HEK293 (cell line): ENCODE measurements around the gene ACP7.

Experiments used
- CTCF ChIA-PET: fragments of 350-600 bp; formaldehyde crosslinking; extraction: SDS; loops from one replicate; lab custom pipeline; 2021; ENCODE audit warnings: antibody characterized with exemption; lab: Yijun Ruan, JAX
- POLR2A ChIA-PET: fragments of 300-600 bp; formaldehyde crosslinking; extraction: SDS; loops from one replicate; lab custom pipeline; 2020; ENCODE audit warnings: antibody characterized with exemption, inconsistent platforms; lab: Yijun Ruan, JAX
- H3K27ac ChIP-seq: fragments of 200-500 bp; sonication (Bioruptor generic); 2 replicates; pipeline ENCODE4 v1.5.1; 2014; ENCODE audit warnings: low read depth, low read length, control low read depth, inconsistent platforms; ENCODE audit errors: extremely low read depth
- H3K36me3 ChIP-seq, 2 experiments: fragments of 200-500 bp in 1 of 2; sonication (Bioruptor generic) in 1 of 2; 1 replicate in 1 of 2; 2 replicates in 1 of 2; pipeline ENCODE4 v1.5.1; 2014 to 2017; ENCODE audit warnings: inconsistent platforms in 2 of 2, low read length in 2 of 2; ENCODE audit not compliant: control insufficient read depth in 2 of 2, insufficient read depth in 1 of 2
- H3K4me1 ChIP-seq: fragments of 200-500 bp; sonication (Bioruptor generic); 2 replicates; pipeline ENCODE4 v1.5.1; 2014; ENCODE audit warnings: mild to moderate bottlenecking, low read length, inconsistent platforms; ENCODE audit not compliant: control insufficient read depth, insufficient read depth
- H3K4me3 ChIP-seq: 2 replicates; pipeline ENCODE4 v1.5.1; 2011; ENCODE audit warnings: low read depth, mild to moderate bottlenecking, control low read depth, low read length, moderate library complexity
- H3K9me3 ChIP-seq: fragments of 200-500 bp; sonication (Bioruptor generic); 2 replicates; pipeline ENCODE4 v1.5.1; 2014; ENCODE audit warnings: low read depth, low read length, inconsistent platforms; ENCODE audit not compliant: control insufficient read depth, insufficient read depth
- CTCF ChIP-seq: fragments of 450-650 bp; formaldehyde crosslinking; IDR thresholded peaks from 2 replicates; pipeline ENCODE4 v1.5.1; 2016; ENCODE audit warnings: missing biosample characterization, missing genetic modification characterization
- FEZF1 ChIP-seq: fragments of 450-650 bp; formaldehyde crosslinking; IDR thresholded peaks from 2 replicates; pipeline ENCODE4 v1.5.1; 2016; ENCODE audit warnings: missing biosample characterization, missing genetic modification characterization
- GLI2 ChIP-seq: fragments of 450-650 bp; formaldehyde crosslinking; IDR thresholded peaks from 2 replicates; pipeline ENCODE4; 2017; ENCODE audit warnings: missing biosample characterization, missing genetic modification characterization, low read depth, borderline replicate concordance
- SP3 ChIP-seq: fragments of 450-650 bp; formaldehyde crosslinking; IDR thresholded peaks from 2 replicates; pipeline ENCODE4 v1.5.1; 2016; ENCODE audit warnings: missing biosample characterization, missing genetic modification characterization
- ZBTB10 ChIP-seq: fragments of 450-650 bp; formaldehyde crosslinking; IDR thresholded peaks from 2 replicates; pipeline ENCODE4 v1.5.1; 2016; ENCODE audit warnings: missing biosample characterization, missing genetic modification characterization
- ZNF132 ChIP-seq: fragments of 450-650 bp; formaldehyde crosslinking; IDR thresholded peaks from 2 replicates; pipeline ENCODE4 v1.5.1; 2017; ENCODE audit warnings: missing biosample characterization, missing genetic modification characterization, borderline replicate concordance
- ZNF157 ChIP-seq: fragments of 450-650 bp; formaldehyde crosslinking; IDR thresholded peaks from 2 replicates; pipeline ENCODE4 v1.5.1; 2016; ENCODE audit warnings: missing biosample characterization, missing genetic modification characterization
- ZNF221 ChIP-seq: fragments of 450-650 bp; formaldehyde crosslinking; IDR thresholded peaks from 2 replicates; pipeline ENCODE4 v1.5.1; 2017; ENCODE audit warnings: missing biosample characterization, missing genetic modification characterization, borderline replicate concordance
- ZNF239 ChIP-seq: fragments of 450-650 bp; formaldehyde crosslinking; IDR thresholded peaks from 2 replicates; pipeline ENCODE4 v1.5.1; 2016; ENCODE audit warnings: missing biosample characterization, missing genetic modification characterization
- ZNF24 ChIP-seq: fragments of 450-650 bp; formaldehyde crosslinking; IDR thresholded peaks from 2 replicates; pipeline ENCODE4 v1.5.1; 2016; ENCODE audit warnings: missing biosample characterization, missing genetic modification characterization
- ZNF302 ChIP-seq: fragments of 450-650 bp; formaldehyde crosslinking; IDR thresholded peaks from 2 replicates; pipeline ENCODE4 v1.5.1; 2016; ENCODE audit warnings: missing biosample characterization, missing genetic modification characterization, low read depth
- ZNF354C ChIP-seq: fragments of 450-650 bp; formaldehyde crosslinking; IDR thresholded peaks from 2 replicates; pipeline ENCODE4 v1.5.1; 2016; ENCODE audit warnings: missing biosample characterization, missing genetic modification characterization, low read depth, borderline replicate concordance
- ZNF404 ChIP-seq: fragments of 450-650 bp; formaldehyde crosslinking; IDR thresholded peaks from 2 replicates; pipeline ENCODE4 v1.5.1; 2017; ENCODE audit warnings: missing biosample characterization, missing genetic modification characterization
- ZNF433 ChIP-seq: fragments of 450-650 bp; formaldehyde crosslinking; IDR thresholded peaks from 2 replicates; pipeline ENCODE4 v1.5.1; 2016; ENCODE audit warnings: missing biosample characterization, missing genetic modification characterization, low read depth
- ZNF510 ChIP-seq: fragments of 450-650 bp; formaldehyde crosslinking; IDR thresholded peaks from 2 replicates; pipeline ENCODE4 v1.5.1; 2018; ENCODE audit warnings: mild to moderate bottlenecking, missing genetic modification characterization, missing biosample characterization; ENCODE audit not compliant: insufficient replicate concordance
- ZNF513 ChIP-seq: fragments of 450-650 bp; IDR thresholded peaks from 2 replicates; pipeline ENCODE4 v1.5.1; 2018; ENCODE audit warnings: missing biosample characterization, missing genetic modification characterization
- TF ChIP-seq, protein P1 (sequence below): fragments of 450-650 bp; formaldehyde crosslinking; IDR thresholded peaks from 2 replicates; pipeline ENCODE4 v1.5.1; 2016; ENCODE audit warnings: missing biosample characterization, missing genetic modification characterization
- TF ChIP-seq, protein P2 (sequence below): fragments of 450-650 bp; formaldehyde crosslinking; IDR thresholded peaks from 2 replicates; pipeline ENCODE4 v1.5.1; 2016; ENCODE audit warnings: missing biosample characterization, missing genetic modification characterization

The ACP7 gene

DNA sequence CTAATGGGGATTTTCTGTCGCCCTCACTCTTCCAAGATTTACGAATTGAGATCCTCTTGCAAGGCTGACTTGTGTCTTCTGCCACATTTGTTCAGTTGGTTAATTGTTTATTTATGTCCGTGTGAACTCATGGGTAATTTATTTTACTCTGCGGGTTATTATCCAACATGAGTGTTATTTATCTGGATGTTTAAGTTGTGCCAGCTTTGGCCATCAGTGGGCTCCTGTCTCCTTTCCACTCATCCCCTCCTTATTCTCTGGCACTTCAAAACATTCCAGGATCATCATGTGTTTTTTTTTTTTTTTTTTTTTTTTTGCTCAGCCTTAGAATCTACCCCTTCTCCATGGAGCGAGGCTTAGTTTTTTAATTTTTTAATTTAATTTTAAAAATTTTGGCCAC lies 19.0 kb downstream of the ACP7 start (continued):
- TF ChIP-seq ZBTB10 (tag by site-specific recombination) = no peak
- TF ChIP-seq ZNF24 = no peak
- TF ChIP-seq, protein P1, sequence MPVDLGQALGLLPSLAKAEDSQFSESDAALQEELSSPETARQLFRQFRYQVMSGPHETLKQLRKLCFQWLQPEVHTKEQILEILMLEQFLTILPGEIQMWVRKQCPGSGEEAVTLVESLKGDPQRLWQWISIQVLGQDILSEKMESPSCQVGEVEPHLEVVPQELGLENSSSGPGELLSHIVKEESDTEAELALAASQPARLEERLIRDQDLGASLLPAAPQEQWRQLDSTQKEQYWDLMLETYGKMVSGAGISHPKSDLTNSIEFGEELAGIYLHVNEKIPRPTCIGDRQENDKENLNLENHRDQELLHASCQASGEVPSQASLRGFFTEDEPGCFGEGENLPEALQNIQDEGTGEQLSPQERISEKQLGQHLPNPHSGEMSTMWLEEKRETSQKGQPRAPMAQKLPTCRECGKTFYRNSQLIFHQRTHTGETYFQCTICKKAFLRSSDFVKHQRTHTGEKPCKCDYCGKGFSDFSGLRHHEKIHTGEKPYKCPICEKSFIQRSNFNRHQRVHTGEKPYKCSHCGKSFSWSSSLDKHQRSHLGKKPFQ (tag by site-specific recombination) = no peak
- TF ChIP-seq FEZF1 (tag by site-specific recombination) = no peak
- TF ChIP-seq ZNF354C = no peak
- no peak for TF ChIP-seq SP3 (tag by site-specific recombination)

- H3K36me3 ChIP-seq = no peaks in the 10 kb centered on the region; a peak in 1 of 3 replicates
- POLR2A ChIA-PET = no interaction called here
- no peak overlapping the region for H3K4me3 ChIP-seq
- CTCF ChIA-PET = interaction anchor here (1.0 to 1.5 kb wide), 2 partner anchors 15 to 52 kb away, joined by 3 to 5 read pairs; no protein-coding TSS in a partner anchor
- no peak overlapping the region for H3K27ac ChIP-seq
- TF ChIP-seq ZNF433 (no peak), ZNF132 (tag by site-specific recombination) (no peak)
- TF ChIP-seq, protein P2, sequence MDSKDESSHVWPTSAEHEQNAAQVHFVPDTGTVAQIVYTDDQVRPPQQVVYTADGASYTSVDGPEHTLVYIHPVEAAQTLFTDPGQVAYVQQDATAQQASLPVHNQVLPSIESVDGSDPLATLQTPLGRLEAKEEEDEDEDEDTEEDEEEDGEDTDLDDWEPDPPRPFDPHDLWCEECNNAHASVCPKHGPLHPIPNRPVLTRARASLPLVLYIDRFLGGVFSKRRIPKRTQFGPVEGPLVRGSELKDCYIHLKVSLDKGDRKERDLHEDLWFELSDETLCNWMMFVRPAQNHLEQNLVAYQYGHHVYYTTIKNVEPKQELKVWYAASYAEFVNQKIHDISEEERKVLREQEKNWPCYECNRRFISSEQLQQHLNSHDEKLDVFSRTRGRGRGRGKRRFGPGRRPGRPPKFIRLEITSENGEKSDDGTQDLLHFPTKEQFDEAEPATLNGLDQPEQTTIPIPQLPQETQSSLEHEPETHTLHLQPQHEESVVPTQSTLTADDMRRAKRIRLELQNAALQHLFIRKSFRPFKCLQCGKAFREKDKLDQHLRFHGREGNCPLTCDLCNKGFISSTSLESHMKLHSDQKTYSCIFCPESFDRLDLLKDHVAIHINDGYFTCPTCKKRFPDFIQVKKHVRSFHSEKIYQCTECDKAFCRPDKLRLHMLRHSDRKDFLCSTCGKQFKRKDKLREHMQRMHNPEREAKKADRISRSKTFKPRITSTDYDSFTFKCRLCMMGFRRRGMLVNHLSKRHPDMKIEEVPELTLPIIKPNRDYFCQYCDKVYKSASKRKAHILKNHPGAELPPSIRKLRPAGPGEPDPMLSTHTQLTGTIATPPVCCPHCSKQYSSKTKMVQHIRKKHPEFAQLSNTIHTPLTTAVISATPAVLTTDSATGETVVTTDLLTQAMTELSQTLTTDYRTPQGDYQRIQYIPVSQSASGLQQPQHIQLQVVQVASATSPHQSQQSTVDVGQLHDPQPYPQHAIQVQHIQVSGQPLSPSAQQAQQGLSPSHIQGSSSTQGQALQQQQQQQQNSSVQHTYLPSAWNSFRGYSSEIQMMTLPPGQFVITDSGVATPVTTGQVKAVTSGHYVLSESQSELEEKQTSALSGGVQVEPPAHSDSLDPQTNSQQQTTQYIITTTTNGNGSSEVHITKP (tag by site-specific recombination) = no peak
- H3K4me1 ChIP-seq = no peaks in the 10 kb centered on the region
- H3K9me3 ChIP-seq = no peaks in the 10 kb centered on the region
Measured at GRCh38 chr19:39104186-39104596, 20.0 kb downstream of the ACP7 start.

DNA sequence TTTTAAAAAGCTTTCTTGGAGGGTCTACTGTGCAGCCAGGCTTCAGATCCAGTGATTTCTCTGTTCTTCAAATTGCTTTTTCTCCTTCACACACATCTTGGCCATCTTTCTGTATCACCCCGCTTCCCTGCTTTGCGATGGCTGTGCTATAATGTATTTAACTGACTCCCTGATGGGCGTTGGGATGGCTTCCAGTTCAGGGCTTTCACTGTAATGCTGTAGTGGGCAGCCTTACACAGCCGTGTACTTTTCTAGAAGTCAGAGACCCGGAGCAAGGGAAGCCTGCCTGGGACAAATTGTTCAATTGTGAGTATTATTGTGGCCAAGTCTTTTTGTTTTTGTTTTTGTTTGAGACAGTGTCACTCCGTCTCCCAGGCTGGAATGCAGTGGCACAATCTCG lies 22.0 kb downstream of the ACP7 start:
- no peaks in the 10 kb centered on the region; a peak in 1 of 3 replicates for H3K36me3 ChIP-seq
- H3K27ac ChIP-seq = no peak overlapping the region
- 0 out of 2 replicates have a peak, but pooled peaks have one; percentile 3 for TF ChIP-seq ZNF404 (tag by site-specific recombination)
- no peak for TF ChIP-seq GLI2
- no peak for TF ChIP-seq ZNF239 (tag by site-specific recombination)
- no peak for TF ChIP-seq ZNF513 (tag by site-specific recombination)
- TF ChIP-seq ZNF510 (tag by site-specific recombination) = no peak
- no peak for TF ChIP-seq ZNF302 (tag by site-specific recombination)
- no peak for TF ChIP-seq ZNF221 (tag by site-specific recombination)
- TF ChIP-seq ZNF157 (tag by site-specific recombination) = no peak
- TF ChIP-seq CTCF (tag by site-specific recombination) = no peak
- H3K9me3 ChIP-seq = no peaks in the 10 kb centered on the region
- no peaks in the 10 kb centered on the region for H3K4me1 ChIP-seq
- CTCF ChIA-PET = interaction anchor here (0.7 to 0.9 kb wide), 2 partner anchors 68 to 343 kb away, joined by 3 read pairs; no protein-coding TSS in a partner anchor
- POLR2A ChIA-PET = no interaction called here
- no peak overlapping the region for H3K4me3 ChIP-seq
